AG09309 (cell line): Measurements from ENCODE around the gene APOL5.
"Not testable (repeated sequence)": the region's sequence is repeated elsewhere in the genome, so short reads cannot be mapped to it uniquely, and the experiment has no call there.

ENCODE experiments used
- DNase-seq: peaks from one replicate; pipeline ENCODE4 v3.0.0-alpha.2; 2010; ENCODE audit warnings: low read depth
- H3K4me3 ChIP-seq: 2 replicates; pipeline ENCODE4 v1.5.1; 2011; ENCODE audit warnings: mild to moderate bottlenecking, low read depth, low read length, moderate library complexity; ENCODE audit not compliant: control insufficient read depth
- CTCF ChIP-seq: IDR thresholded peaks from 2 replicates; pipeline ENCODE4 v1.5.1; 2011; ENCODE audit warnings: mild to moderate bottlenecking, low read depth, low read length, inconsistent platforms; ENCODE audit not compliant: insufficient read depth, control insufficient read depth; ENCODE audit errors: missing control alignments

APOL5 gene

GRCh38 chr22:35717572-35717971 lies at the start of gene APOL5:
Gene APOL5, plus strand, starts transcription at chr22:35717872. Its CDS starts 0 bp downstream, at chr22:35717872.
- TF ChIP-seq CTCF = no peak
- no peak for DNase-seq
- no peak within 1 kb of the TSS for H3K4me3 ChIP-seq

GRCh38 chr22:35674335-35674734 lies 43.3 kb upstream of the APOL5 start:
- no peak for DNase-seq
- TF ChIP-seq CTCF = no peak
- no peak overlapping the region for H3K4me3 ChIP-seq

- H3K4me3 ChIP-seq, DNase-seq: not testable (repeated sequence)
Observed at GRCh38 chr22:35676065-35676464, 41.6 kb upstream of the APOL5 start.

- no peak for DNase-seq
- H3K4me3 ChIP-seq = no peak overlapping the region
- no peak for TF ChIP-seq CTCF
Observed at GRCh38 chr22:35677460-35678187, 40.0 kb upstream of the APOL5 start.

GRCh38 chr22:35678836-35679235 lies 38.8 kb upstream of the APOL5 start:
- no peak for TF ChIP-seq CTCF
- no peak for DNase-seq
- H3K4me3 ChIP-seq = no peak overlapping the region

GRCh38 chr22:35679492-35679891 lies 38.2 kb upstream of the APOL5 start:
- not testable (repeated sequence) for DNase-seq, H3K4me3 ChIP-seq

GRCh38 chr22:35681454-35682052 lies 36.1 kb upstream of the APOL5 start:
- no peak for TF ChIP-seq CTCF
- no peak for DNase-seq
- H3K4me3 ChIP-seq = no peak overlapping the region

GRCh38 chr22:35683560-35683959 lies 34.1 kb upstream of the APOL5 start:
- H3K4me3 ChIP-seq = no peak overlapping the region
- no peak for DNase-seq
- TF ChIP-seq CTCF = no peak
